Inflammatory macrophage treated with lipopolysaccharide for 1 hour (primary cell): ENCODE data around the gene SURF6.
"Not testable (repeated sequence)": the region's sequence is repeated elsewhere in the genome, so short reads cannot be mapped to it uniquely, and the experiment has no call there.

Source experiments
- DNase-seq, 2 donors: peaks; one replicate each; pipeline ENCODE4 v3.0.0-alpha.2; 2020 to 2022

The SURF6 gene

GRCh38 chr9:133323211-133323610 is 12.8 kb downstream of the SURF6 start:
- DNase-seq = no peak

DNA sequence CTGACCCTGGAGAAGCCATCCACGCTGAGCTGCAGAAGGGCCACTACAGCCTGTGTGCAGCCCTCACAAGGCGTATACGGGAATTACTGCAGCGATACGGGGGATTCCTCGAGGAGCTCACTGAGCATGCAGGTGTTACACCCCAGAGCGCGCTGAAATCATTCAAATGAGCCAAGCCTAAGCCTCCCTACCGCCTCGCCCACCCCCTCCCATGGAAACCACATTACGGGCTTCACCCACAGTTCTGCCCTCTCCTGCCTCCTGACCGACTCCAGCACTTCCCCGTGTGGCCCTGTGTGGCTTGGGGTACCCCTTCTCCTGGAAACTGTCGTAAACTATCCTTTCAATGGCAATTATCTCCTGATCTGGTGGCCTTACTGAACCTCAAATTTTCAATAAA is 13.3 kb downstream of the SURF6 start:
- DNase-seq = no peak

GRCh38 chr9:133321411-133321935 is 14.5 kb downstream of the SURF6 start:
- no peak for DNase-seq

GRCh38 chr9:133320421-133320881 is 15.5 kb downstream of the SURF6 start:
- no peak for DNase-seq

DNA sequence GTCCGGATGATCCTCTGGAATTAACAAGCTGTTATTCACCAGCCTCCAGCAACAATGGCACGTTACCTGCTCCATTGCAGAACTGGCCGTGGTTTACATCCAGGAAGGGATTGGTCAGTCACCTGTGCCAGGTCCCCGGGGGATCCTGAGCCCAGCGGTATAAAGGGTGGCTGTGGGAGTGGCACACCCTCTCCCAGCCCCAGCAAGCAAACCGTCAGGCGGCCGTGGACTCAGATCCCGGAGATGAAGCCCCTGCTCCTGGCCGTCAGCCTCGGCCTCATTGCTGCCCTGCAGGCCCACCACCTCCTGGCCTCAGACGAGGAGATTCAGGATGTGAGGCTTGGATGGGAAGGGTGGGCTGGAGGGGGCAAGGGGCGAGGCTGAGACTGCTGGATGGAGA is 18.4 kb downstream of the SURF6 start:
- DNase-seq = not testable (repeated sequence)

DNA sequence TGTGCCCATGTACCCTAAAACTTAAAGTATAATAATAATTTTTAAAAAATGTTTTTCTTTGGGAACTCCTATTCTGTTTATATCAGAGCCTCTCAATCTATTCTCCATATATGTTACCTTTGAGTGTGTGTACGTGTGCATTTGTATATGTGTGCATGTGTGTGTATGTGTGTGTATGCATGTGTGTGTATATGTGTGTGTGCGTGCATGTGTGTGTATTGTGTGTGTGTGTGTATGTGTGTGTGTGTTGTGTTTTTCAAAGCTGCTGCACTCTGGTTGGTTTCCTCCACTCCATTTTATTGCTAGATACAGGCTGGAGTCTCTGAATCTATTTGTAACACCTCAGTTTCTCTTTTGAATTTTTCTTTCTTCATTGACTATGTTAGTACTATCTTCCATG is 20.0 kb downstream of the SURF6 start:
- DNase-seq = no peak

DNA sequence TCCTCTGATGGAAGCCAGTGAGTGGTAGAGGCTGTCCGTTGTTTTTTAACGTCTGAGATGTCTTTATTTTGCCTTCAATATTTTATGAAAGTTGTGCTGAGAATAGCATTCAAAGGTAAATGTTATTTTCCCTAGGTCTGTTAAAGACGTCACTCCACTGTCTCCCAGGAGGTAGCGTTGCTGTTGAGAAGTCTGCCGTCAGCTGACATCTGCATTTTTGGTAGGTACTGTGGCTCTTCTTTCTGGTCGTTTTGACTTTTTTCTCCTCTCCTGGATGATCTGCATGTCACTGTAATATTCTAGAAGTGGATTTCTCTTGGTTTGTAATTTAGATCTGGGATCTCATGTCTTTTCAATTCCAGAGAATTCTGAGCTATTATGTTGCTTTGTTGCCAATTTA is 26.4 kb downstream of the SURF6 start:
- DNase-seq = no peak

- no peak for DNase-seq
Measured at GRCh38 chr9:133307301-133307700, 28.7 kb downstream of the SURF6 start.

DNA sequence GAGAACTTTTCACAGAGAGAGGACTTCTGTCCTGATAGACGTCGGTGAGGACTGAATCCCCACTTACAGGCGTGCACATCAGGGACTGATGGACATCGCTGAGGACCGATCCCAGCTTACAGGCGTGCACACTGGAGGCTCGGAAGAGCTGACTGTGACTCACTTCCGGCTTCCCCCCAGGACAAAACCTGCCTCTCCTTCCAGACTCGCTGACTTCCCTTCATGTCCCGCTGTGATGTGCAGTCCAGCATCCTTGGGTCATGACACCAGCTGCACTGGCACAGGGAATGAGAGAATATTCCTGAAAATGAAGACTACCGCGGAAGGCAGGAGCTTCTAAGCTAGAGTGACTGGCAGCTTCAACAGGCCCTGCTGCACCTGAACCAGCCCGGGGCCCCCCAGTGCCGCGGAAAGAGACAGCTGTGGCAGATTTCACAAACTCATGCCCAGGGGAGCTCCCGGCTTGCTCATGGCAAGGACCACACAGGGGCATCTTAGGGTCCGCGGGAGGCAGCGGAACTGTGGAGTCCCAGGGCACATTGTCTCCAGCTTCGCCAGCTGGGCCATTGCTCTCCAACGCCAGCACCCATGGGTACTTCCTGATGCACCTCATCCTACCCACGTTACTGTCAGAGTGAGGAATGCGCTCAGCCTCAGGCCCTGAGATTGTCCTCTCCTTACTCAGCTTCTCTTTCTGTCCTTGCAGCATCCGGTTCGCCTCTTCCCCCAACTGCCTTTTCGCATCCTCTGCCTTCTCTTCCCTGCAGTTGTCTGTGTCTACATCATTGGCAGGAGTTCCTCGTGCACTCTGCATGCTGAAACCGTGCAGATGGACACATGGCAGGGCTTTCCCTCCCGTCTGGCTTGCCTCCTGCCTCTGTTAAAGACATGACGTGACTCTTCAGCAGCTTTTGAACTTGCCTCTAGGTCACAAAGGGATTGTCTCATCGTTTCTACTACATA is 29.5 kb downstream of the SURF6 start:
- no peak for DNase-seq

GRCh38 chr9:133305731-133306130 is 30.3 kb downstream of the SURF6 start:
- no peak for DNase-seq

DNA sequence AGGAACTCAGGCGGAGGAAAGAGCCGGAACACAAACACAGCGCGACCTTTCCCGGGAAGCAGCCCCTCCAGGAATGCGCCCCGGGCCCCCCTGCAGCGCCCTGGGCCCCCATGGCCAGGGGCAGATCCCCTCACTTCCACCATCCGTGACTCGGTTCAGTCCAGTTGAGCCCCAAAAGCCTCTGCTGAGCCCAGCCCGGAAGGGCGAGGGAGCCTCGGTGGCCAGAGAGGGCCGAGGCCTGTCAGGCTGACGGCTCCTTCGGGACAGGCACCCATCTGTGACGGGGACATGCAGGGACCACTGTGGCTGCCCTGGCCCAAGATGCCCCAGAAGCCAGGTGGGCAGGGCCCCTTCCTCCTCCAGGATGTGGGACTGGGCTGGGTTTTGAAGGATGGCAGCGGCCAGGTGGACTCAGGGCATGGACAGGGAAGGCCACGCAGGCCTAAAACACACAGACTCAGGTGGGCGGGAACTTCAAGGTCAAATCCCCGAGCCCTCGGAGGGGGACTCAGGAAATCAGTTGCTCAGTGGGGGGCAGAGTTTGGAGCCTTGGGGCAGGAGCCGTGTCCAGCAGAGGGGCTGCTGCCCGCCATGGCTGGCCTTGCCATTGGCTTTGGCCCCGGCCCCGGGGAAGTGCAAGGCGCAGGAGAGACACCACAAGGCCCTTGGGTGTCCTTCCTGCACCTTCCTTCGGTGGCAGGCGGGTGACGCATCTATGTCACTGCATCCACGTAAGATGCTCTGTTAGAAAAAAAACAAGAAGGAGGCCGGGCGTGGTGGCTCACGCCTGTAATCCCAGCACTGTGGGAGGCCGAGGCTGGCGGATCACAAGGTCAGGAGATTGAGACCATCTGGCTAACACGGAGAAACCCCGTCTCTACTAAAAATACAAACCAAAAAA is 31.3 kb downstream of the SURF6 start:
- no peak for DNase-seq

- no peak for DNase-seq
Measured at GRCh38 chr9:133304158-133304470, 31.9 kb downstream of the SURF6 start.

DNA sequence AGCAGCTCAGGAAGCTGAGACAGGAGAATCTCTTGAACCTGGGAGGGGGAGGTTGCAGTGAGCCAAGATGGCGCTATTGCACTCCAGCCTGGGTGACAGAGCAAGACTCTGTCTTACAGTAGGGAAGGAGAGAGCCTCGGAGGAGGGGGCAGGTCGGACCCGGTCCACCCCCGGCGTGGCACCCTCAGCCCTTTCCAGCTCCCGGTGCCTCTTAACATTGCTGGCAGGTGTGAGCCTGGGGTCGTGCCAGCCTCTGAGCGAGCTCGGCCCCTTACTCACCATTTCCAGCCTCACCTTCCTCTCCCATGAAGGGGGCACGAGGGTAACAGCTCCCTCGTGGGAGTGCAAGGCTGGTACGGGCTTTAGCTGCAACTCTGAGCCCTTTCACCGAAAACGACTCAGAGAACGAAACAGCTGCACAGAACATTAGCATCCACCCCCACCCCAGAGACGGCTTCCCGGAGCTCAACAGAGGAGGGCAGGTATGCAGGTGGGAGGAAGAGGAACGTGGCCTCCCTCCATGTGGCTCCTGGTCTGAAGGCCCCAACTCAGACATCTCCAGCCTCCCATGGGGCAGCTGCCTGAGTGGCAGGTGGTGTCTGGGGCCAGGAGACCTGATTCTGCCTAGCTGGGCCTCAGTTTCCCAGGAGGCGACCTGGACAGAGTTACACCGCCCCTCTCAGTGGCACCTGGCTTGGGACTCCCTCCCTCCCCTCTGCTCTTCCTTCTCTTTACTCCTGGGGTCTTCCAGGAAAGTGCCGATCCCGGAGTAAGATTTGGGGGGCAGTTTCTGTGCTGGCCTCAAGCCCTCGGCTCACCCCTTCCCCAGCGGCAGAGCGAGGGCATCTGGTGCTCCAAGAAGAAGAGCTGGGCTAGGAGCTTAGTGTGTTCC is 32.5 kb downstream of the SURF6 start:
- DNase-seq = no peak

- DNase-seq = no peak
Measured at GRCh38 chr9:133301253-133302230, 34.4 kb downstream of the SURF6 start.

DNA sequence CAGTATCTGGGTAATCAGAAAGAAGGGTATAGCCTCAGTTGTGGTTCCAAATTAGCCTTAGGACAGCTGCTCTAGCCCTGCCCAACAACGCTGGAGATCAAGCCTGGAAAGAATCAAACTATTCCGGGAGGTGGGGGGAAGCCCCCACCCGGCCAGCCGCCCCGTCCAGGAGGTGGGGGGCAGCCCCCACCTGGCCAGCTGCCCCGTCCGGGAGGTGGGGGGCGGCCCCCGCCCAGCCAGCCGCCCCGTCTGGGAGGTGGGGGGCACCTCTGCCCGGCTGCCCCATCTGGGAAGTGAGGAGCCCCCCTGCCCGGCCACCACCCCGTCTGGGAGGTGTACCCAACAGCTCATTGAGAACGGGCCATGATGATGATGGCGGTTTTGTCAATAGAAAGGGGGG is 36.0 kb downstream of the SURF6 start:
- DNase-seq = not testable (repeated sequence)

DNA sequence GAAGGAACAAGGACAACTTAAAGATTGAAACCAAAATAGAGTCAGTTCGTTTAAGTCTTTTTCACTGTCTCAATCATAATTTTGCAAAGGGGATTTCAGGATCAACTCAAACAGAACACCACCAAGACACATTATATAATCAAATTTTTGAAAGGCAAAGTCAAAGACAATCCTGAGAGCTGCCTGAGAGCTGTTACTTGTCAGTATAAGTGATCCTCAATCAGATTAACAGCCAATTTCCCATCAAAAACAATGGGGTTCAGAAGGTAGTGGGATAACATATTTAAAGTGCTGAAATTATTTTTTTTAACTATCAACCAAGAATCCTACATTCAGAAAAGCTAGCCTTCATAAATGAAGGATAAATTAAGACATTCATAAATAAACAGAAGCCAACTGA is 41.7 kb downstream of the SURF6 start:
- no peak for DNase-seq

DNA sequence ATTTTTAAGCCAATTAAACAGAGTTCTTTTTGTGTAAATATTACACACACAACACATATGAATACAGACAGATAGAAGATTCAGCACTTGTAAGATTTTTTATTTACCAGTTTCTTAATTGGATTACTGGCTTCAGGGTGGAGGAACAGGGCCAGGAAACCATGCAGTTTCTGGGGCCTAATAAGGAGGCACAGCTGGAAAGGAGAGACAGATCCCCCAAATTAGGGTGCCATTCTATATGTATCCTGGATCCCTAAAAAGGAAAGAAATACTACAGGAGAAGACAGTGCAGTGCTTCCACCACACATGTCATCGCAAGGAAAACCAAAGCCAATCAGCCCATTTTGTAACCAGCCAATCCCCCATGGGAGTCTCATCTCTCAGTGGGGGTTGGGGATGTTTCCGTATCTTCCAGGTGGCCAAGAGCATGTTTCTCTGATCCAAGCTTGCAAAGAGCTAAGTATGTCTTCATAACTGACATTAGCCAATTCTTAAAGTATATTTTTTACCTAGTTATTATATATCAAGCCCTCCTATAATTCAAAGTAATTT is 45.2 kb downstream of the SURF6 start:
- no peak for DNase-seq

- DNase-seq = no peak
Measured at GRCh38 chr9:133286523-133286922, 49.5 kb downstream of the SURF6 start.

- DNase-seq = no peak
Measured at GRCh38 chr9:133285252-133285775, 50.7 kb downstream of the SURF6 start.

GRCh38 chr9:133284362-133284761 is 51.6 kb downstream of the SURF6 start:
- no peak for DNase-seq
